OCI-LY7 (cell line): ENCODE data around the gene IVNS1ABP. TPM values are rescaled to one million over a fixed set of nuclear protein-coding genes. Genes with fewer than 3 reads are reported as not detected.

ENCODE experiments used
- BruUV-seq: library from RNA; stranded (reverse); fragments of 400-500 nt; replicated peaks from 2 replicates; lab custom pipeline; 2021; lab: Mats Ljungman, UMichigan
- CTCF ChIA-PET: fragments of 300-600 bp; sonication (Branson Sonifier 250); formaldehyde crosslinking; loops from one replicate; lab custom pipeline; 2022; ENCODE audit warnings: antibody characterized with exemption; ENCODE audit not compliant: unreplicated experiment; lab: Charles Lee
- POLR2A ChIA-PET: fragments of 300-600 bp; sonication (Branson Sonifier 250); formaldehyde crosslinking; loops from one replicate; lab custom pipeline; 2022; ENCODE audit warnings: antibody characterized with exemption; lab: Charles Lee
- DNase-seq: peaks from one replicate; pipeline ENCODE4 v3.0.0-alpha.2; 2015; ENCODE audit warnings: low spot score
- H2AFZ ChIP-seq: fragments of 200-600 bp; sonication (generic), shearing (Covaris generic); 2 replicates; pipeline ENCODE4 v1.6.1; 2014; ENCODE audit warnings: mild to moderate bottlenecking, antibody characterized with exemption, low read length, moderate library complexity
- H3K27ac ChIP-seq: fragments of 200-600 bp; sonication (generic); 2 replicates; pipeline ENCODE4 v1.5.1; 2014; ENCODE audit warnings: mixed run types, low read depth, mild to moderate bottlenecking, moderate library complexity, low read length, inconsistent platforms; ENCODE audit not compliant: poor library complexity, severe bottlenecking
- H3K36me3 ChIP-seq: fragments of 200-600 bp; sonication (generic); 2 replicates; pipeline ENCODE4 v1.6.1; 2014; ENCODE audit warnings: mild to moderate bottlenecking, antibody characterized with exemption, low read length, moderate library complexity, mixed read lengths; ENCODE audit not compliant: insufficient read depth
- H3K4me1 ChIP-seq: fragments of 200-600 bp; sonication (generic); 2 replicates; pipeline ENCODE4 v1.5.1; 2014; ENCODE audit warnings: mild to moderate bottlenecking, low read length; ENCODE audit not compliant: insufficient read depth, poor library complexity, severe bottlenecking
- H3K4me2 ChIP-seq: fragments of 200-600 bp; sonication (generic); 2 replicates; pipeline ENCODE4 v1.6.1; 2014; ENCODE audit warnings: mild to moderate bottlenecking, low read length
- H3K4me3 ChIP-seq: fragments of 200-600 bp; sonication (generic); 2 replicates; pipeline ENCODE4 v1.5.1; 2014; ENCODE audit warnings: mild to moderate bottlenecking, low read depth, low read length; ENCODE audit not compliant: poor library complexity, severe bottlenecking
- H3K79me2 ChIP-seq: fragments of 200-600 bp; sonication (generic); 2 replicates; pipeline ENCODE4 v1.6.1; 2016; ENCODE audit warnings: low read depth, mild to moderate bottlenecking, low read length, moderate library complexity, mixed read lengths; ENCODE audit not compliant: insufficient read depth
- H3K9me2 ChIP-seq: fragments of 200-600 bp; sonication (generic); 2 replicates; pipeline ENCODE4 v1.6.1; 2016; ENCODE audit warnings: mild to moderate bottlenecking, low read length, mixed read lengths; ENCODE audit not compliant: insufficient read depth
- H3K9me3 ChIP-seq: fragments of 200-600 bp; sonication (generic); 2 replicates; pipeline ENCODE4 v1.6.1; 2014; ENCODE audit warnings: mild to moderate bottlenecking, mixed run types, low read length, mixed read lengths
- H4K20me1 ChIP-seq: fragments of 200-600 bp; sonication (generic); 2 replicates; pipeline ENCODE4 v1.6.1; 2014; ENCODE audit warnings: mild to moderate bottlenecking, antibody characterized with exemption, low read length, moderate library complexity, mixed read lengths; ENCODE audit not compliant: insufficient read depth
- CTCF ChIP-seq: fragments of 200-600 bp; sonication (generic); conservative IDR thresholded peaks from 2 replicates; pipeline ENCODE4 v1.5.1; 2014; ENCODE audit warnings: mild to moderate bottlenecking, antibody characterized with exemption, low read length, moderate library complexity, mixed read lengths
- EZH2phosphoT487 ChIP-seq: fragments of 200-600 bp; sonication (generic); IDR thresholded peaks from 2 replicates; pipeline ENCODE4 v1.6.1; 2018; ENCODE audit warnings: low read depth, borderline replicate concordance, mild to moderate bottlenecking, mixed run types, antibody characterized with exemption, low read length, moderate library complexity, mixed read lengths
- intact Hi-C: fragments of 100-400 bp; cut with micrococcal nuclease; formaldehyde crosslinking; loops from one replicate; pipeline ENCODE4 v1.10.0; 2022; ENCODE audit not compliant: unreplicated experiment
- total RNA-seq, 2 experiments: library from RNA; depleted of rRNA in 1 of 2; stranded (reverse); fragments of >200 nt in 1 of 2; shearing (Covaris generic) in 1 of 2; gene quantifications; 2 replicates each; pipeline ENCODE4 v1.2.3, GENCODE V29; 2014 to 2022

The IVNS1ABP gene
- total RNA-seq, 2 experiments from 2014 or later = 54.0 to 74.0 TPM

GRCh38 chr1:185350027-185350442 is 33.0 kb upstream of the IVNS1ABP start:
- no peaks in the 10 kb centered on the region for H3K36me3 ChIP-seq
- H3K9me2 ChIP-seq = no peaks in the 10 kb centered on the region
- H3K4me1 ChIP-seq = peaks cover 6% of the 10 kb centered on the region
- no peak overlapping the region for H3K4me2 ChIP-seq
- no peak for DNase-seq
- POLR2A ChIA-PET = interaction anchor here (1.3 kb wide), 1 partner anchor 13 kb away, joined by 3 read pairs; no protein-coding TSS in a partner anchor
- H4K20me1 ChIP-seq = no peaks in the 10 kb centered on the region
- H2AFZ ChIP-seq = no peak overlapping the region
- no peaks in the 10 kb centered on the region for H3K79me2 ChIP-seq
- TF ChIP-seq CTCF (no peak), EZH2phosphoT487 (no peak)
- H3K4me3 ChIP-seq = no peak overlapping the region
- H3K9me3 ChIP-seq = no peaks in the 10 kb centered on the region
- intact Hi-C loops = no loop called here
- no peak overlapping the region for H3K27ac ChIP-seq
- CTCF ChIA-PET = no interaction called here
- BruUV-seq = no TSS peak

- ChIA-PET CTCF (no interaction called here), POLR2A (interaction anchor here (0.7 to 1.3 kb wide), 2 partner anchors 12 to 22 kb away, joined by 3 to 4 read pairs; no protein-coding TSS in a partner anchor)
- TF ChIP-seq EZH2phosphoT487 (no peak), CTCF (no peak)
Measured at GRCh38 chr1:185349556-185349955, 32.5 kb upstream of the IVNS1ABP start.

GRCh38 chr1:185348985-185349384 is 31.9 kb upstream of the IVNS1ABP start:
- POLR2A ChIA-PET = interaction anchor here (0.7 to 1.3 kb wide), 3 partner anchors 12 to 23 kb away, joined by 3 to 4 read pairs (median 3); no protein-coding TSS in a partner anchor
- TF ChIP-seq CTCF (no peak), EZH2phosphoT487 (no peak)
- H3K36me3 ChIP-seq = no peaks in the 10 kb centered on the region

More at GRCh38 chr1:185349556-185349955, 32.5 kb upstream of the IVNS1ABP start:
- intact Hi-C loops = no loop called here
- DNase-seq = no peak
- H4K20me1 ChIP-seq = no peaks in the 10 kb centered on the region
- BruUV-seq = no TSS peak
- H2AFZ ChIP-seq = no peak overlapping the region
- peaks cover 6% of the 10 kb centered on the region for H3K4me1 ChIP-seq
- H3K4me2 ChIP-seq = no peak overlapping the region
- H3K79me2 ChIP-seq = no peaks in the 10 kb centered on the region
- H3K36me3 ChIP-seq = no peaks in the 10 kb centered on the region
- no peaks in the 10 kb centered on the region for H3K9me3 ChIP-seq
- H3K4me3 ChIP-seq = no peak overlapping the region
- H3K9me2 ChIP-seq = no peaks in the 10 kb centered on the region
- no peak overlapping the region for H3K27ac ChIP-seq

More at GRCh38 chr1:185348985-185349384, 31.9 kb upstream of the IVNS1ABP start:
- Histone ChIP-seq H3K4me1 (peaks cover 6% of the 10 kb centered on the region), H2AFZ (no peak overlapping the region), H3K79me2 (no peaks in the 10 kb centered on the region), H3K9me2 (no peaks in the 10 kb centered on the region), H3K4me3 (no peak overlapping the region), H3K4me2 (no peak overlapping the region), H3K27ac (no peak overlapping the region), H4K20me1 (no peaks in the 10 kb centered on the region), H3K9me3 (no peaks in the 10 kb centered on the region)
- no TSS peak for BruUV-seq
- CTCF ChIA-PET = no interaction called here
- intact Hi-C loops = no loop called here
- DNase-seq = no peak
